Endodermal cell (in vitro differentiated cells): ENCODE results near the gene EPHB1. TPM values are rescaled to one million over a fixed set of nuclear protein-coding genes. Genes with fewer than 3 reads are reported as not detected.

Experiments used
- DNase-seq: peaks from one replicate; pipeline ENCODE4 v3.0.0-alpha.2; 2017
- H3K27ac ChIP-seq: 2 replicates; pipeline ENCODE4 v1.5.1; 2013; ENCODE audit warnings: mild to moderate bottlenecking, low read depth, low read length, moderate library complexity
- H3K27me3 ChIP-seq: 2 replicates; pipeline ENCODE4 v1.6.1; 2013; ENCODE audit warnings: mild to moderate bottlenecking, low read length, moderate library complexity; ENCODE audit not compliant: insufficient read depth, control insufficient read depth, poor library complexity, severe bottlenecking
- H3K36me3 ChIP-seq: 2 replicates; pipeline ENCODE4 v1.7.0; 2013; ENCODE audit warnings: mild to moderate bottlenecking, low read length, moderate library complexity; ENCODE audit not compliant: control insufficient read depth, insufficient read depth
- H3K4me1 ChIP-seq: one replicate; pipeline ENCODE4 v1.7.0; 2013; ENCODE audit warnings: low read length; ENCODE audit not compliant: control insufficient read depth, insufficient read depth
- H3K4me3 ChIP-seq: 2 replicates; pipeline ENCODE4 v1.5.1; 2013; ENCODE audit warnings: mild to moderate bottlenecking, low read length, moderate library complexity
- H3K9ac ChIP-seq: 2 replicates; pipeline ENCODE4 v1.6.1; 2013; ENCODE audit warnings: mild to moderate bottlenecking, low read length, moderate library complexity; ENCODE audit not compliant: poor library complexity, severe bottlenecking; ENCODE audit errors: extremely low read depth
- H3K9me3 ChIP-seq: 2 replicates; pipeline ENCODE4 v1.6.1; 2013; ENCODE audit warnings: mild to moderate bottlenecking, low read length, moderate library complexity; ENCODE audit not compliant: control insufficient read depth
- H3K27ac Mint-ChIP-seq: 2 replicates; pipeline ENCODE4 v1.8.0; 2020; ENCODE audit warnings: mixed read lengths
- H3K27me3 Mint-ChIP-seq: 2 replicates; pipeline ENCODE4 v1.8.0; 2021; ENCODE audit warnings: mild to moderate bottlenecking, mixed read lengths; ENCODE audit not compliant: insufficient read depth
- H3K36me3 Mint-ChIP-seq: 2 replicates; pipeline ENCODE4 v1.8.0; 2020; ENCODE audit warnings: low read depth, mixed read lengths
- H3K4me1 Mint-ChIP-seq: 2 replicates; pipeline ENCODE4 v1.8.0; 2020; ENCODE audit warnings: mixed read lengths
- H3K4me3 Mint-ChIP-seq: 2 replicates; pipeline ENCODE4 v1.8.0; 2020; ENCODE audit warnings: mild to moderate bottlenecking, moderate library complexity, mixed read lengths
- H3K9me3 Mint-ChIP-seq: 2 replicates; pipeline ENCODE4 v1.8.0; 2020; ENCODE audit warnings: mild to moderate bottlenecking, mixed read lengths
- WGBS, 2 experiments: methylation state at CpG; one replicate each; pipeline versions ENCODE4 v1.1.5 to v1.1.7; 2013; ENCODE audit warnings: missing lambda C conversion rate in 2 of 2, mixed read lengths in 1 of 2; ENCODE audit not compliant: insufficient coverage in 1 of 2, insufficient read length in 1 of 2; 5-methylcytosine and 5-hydroxymethylcytosine counted together
- total RNA-seq, 2 donors: library from RNA; stranded (reverse); fragmentation: NEBNext Ultra II Directional in 1 of 2; extraction: Animal tissue kit (Norgen Biotek cat#: 25700) in 1 of 2; gene quantifications; 2 replicates in 1 of 2; 3 replicates in 1 of 2; pipeline ENCODE4 v1.2.1, GENCODE V29; 2021
- TF ChIP-seq, protein P1 (sequence below): fragments of 200-600 bp; sonication (generic); conservative IDR thresholded peaks from 2 replicates; pipeline ENCODE4 v1.5.0; 2021; ENCODE audit warnings: antibody characterized with exemption, mild to moderate bottlenecking

Gene EPHB1
- total RNA-seq, 2 donors from 2014 or later: 2.9 to 3.6 TPM

DNA sequence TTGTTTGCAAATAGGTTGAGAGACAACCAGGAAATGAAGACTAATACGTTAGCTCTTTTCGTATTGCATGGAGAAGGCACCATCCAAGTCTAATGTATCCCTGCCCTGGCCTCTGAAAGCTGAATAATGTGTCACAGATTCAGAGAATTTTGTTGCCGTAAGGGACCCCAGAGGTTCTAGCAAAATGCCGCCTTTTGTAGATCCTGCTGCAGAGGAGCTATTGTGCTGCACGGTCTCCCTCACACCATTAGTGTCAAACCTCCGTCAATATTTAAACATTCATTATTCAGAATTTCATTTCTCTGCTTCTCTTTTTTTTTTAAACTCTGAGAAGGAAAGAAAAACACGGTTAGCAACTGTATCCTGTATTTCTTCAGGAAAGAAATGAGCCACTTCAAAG lies 238.7 kb downstream of the EPHB1 start:
- H3K9me3 ChIP-seq: no peaks in the 10 kb centered on the region
- TF ChIP-seq, protein P1, sequence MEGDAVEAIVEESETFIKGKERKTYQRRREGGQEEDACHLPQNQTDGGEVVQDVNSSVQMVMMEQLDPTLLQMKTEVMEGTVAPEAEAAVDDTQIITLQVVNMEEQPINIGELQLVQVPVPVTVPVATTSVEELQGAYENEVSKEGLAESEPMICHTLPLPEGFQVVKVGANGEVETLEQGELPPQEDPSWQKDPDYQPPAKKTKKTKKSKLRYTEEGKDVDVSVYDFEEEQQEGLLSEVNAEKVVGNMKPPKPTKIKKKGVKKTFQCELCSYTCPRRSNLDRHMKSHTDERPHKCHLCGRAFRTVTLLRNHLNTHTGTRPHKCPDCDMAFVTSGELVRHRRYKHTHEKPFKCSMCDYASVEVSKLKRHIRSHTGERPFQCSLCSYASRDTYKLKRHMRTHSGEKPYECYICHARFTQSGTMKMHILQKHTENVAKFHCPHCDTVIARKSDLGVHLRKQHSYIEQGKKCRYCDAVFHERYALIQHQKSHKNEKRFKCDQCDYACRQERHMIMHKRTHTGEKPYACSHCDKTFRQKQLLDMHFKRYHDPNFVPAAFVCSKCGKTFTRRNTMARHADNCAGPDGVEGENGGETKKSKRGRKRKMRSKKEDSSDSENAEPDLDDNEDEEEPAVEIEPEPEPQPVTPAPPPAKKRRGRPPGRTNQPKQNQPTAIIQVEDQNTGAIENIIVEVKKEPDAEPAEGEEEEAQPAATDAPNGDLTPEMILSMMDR: no peak
- H3K4me1 ChIP-seq: no peaks in the 10 kb centered on the region
- no peak overlapping the region for H3K4me3 ChIP-seq
- no peaks in the 10 kb centered on the region for H3K36me3 ChIP-seq
- H3K27me3 Mint-ChIP-seq: peaks cover 44% of the 10 kb centered on the region
- H3K27me3 ChIP-seq: peaks cover 13% of the 10 kb centered on the region
- DNase-seq: peak; percentile 11
- 88 to 96% methylated on average over 5 to 7 of the region's 7 CpGs for WGBS, 2 experiments
- peaks cover 30% of the 10 kb centered on the region for H3K4me1 Mint-ChIP-seq
- no peaks in the 10 kb centered on the region for H3K36me3 Mint-ChIP-seq
- H3K9me3 Mint-ChIP-seq: peaks cover 5% of the 10 kb centered on the region
- no peak overlapping the region for H3K4me3 Mint-ChIP-seq
- peak overlapping the region; percentile 30 for H3K27ac ChIP-seq
- no peak overlapping the region for H3K27ac Mint-ChIP-seq
- H3K9ac ChIP-seq: no peak overlapping the region

DNA sequence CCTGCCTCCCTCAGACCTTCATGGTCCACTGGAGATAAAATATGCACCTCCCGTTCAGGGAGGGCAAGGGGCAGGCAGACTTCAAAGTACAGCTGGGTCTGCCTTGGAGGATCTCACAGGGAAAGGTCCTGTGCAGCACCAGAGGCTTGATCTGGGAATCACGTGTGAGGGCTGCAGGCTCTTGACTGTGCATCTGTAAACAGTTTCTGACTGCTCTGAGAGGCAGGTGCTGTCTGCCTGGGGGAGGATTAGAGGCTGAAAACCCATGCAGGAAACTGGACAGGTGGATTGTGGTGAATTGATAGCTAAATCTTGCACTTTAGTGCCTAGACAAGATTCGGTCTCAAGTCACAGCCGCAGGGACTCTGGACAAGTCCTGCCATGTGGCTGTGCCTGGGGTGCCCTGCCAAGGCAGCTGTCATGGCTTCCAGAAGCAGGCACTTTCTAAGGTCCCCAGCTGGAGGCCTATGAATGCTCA lies 239.3 kb downstream of the EPHB1 start:
- no peak overlapping the region for H3K4me3 ChIP-seq
- no peaks in the 10 kb centered on the region for H3K4me1 ChIP-seq
- Mint-ChIP-seq H3K27ac (no peak overlapping the region), H3K36me3 (no peaks in the 10 kb centered on the region), H3K27me3 (peaks cover 45% of the 10 kb centered on the region), H3K9me3 (peaks cover 6% of the 10 kb centered on the region), H3K4me3 (no peak overlapping the region), H3K4me1 (peaks cover 30% of the 10 kb centered on the region)
- H3K27ac ChIP-seq: no peak overlapping the region
- DNase-seq: peak; percentile 34
- H3K9ac ChIP-seq: no peak overlapping the region
- no peaks in the 10 kb centered on the region for H3K9me3 ChIP-seq
- 60 to 85% methylated on average over 2 to 4 of the region's 4 CpGs for WGBS, 2 experiments
- peaks cover 13% of the 10 kb centered on the region for H3K27me3 ChIP-seq
- TF ChIP-seq, protein P1: no peak
- H3K36me3 ChIP-seq: no peaks in the 10 kb centered on the region

DNA sequence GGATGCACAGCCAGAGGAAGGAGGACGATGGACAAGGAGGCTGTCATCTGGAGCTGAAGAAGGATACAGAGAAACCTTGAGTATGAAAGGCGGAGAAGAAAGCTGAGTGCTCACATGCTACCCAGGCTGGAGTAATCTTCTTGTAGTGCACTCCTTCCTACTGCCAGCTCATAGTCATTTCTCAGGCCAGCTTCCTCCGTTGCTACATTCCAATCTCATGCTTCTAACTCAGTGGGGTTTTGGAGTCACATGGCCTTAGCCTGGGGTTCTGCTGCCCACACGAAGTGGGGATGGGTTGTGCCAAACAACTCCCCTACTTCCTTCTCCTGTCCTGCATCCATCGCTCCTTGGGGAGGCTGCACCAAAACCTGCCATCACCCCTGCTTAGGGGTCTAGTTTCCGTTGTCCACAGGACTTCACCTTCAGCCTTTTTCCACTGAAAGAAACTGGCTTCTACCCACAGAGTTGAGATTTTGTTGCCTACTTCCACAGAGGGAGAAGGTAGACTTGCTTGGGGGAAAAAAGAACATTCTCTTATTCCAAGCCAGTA lies 239.9 kb downstream of the EPHB1 start:
- no peaks in the 10 kb centered on the region for H3K4me1 ChIP-seq
- peaks cover 45% of the 10 kb centered on the region for H3K27me3 Mint-ChIP-seq
- no peak overlapping the region for H3K9ac ChIP-seq
- peaks cover 7% of the 10 kb centered on the region for H3K9me3 Mint-ChIP-seq
- no peak overlapping the region for H3K27ac ChIP-seq
- no peak overlapping the region for H3K4me3 Mint-ChIP-seq
- H3K36me3 Mint-ChIP-seq: no peaks in the 10 kb centered on the region
- H3K27ac Mint-ChIP-seq: no peak overlapping the region
- no peaks in the 10 kb centered on the region for H3K36me3 ChIP-seq
- TF ChIP-seq, protein P1: no peak
- peaks cover 13% of the 10 kb centered on the region for H3K27me3 ChIP-seq
- peak; percentile 34 for DNase-seq
- peaks cover 30% of the 10 kb centered on the region for H3K4me1 Mint-ChIP-seq
- 78 to 79% methylated on average over 5 to 6 of the region's 6 CpGs for WGBS, 2 experiments
- no peaks in the 10 kb centered on the region for H3K9me3 ChIP-seq
- H3K4me3 ChIP-seq: no peak overlapping the region
